Transverse colon (tissue), 4 donors: ENCODE data around the gene SHH.

ENCODE experiments used
- CTCF ChIP-seq, 5 experiments: fragments of 200-600 bp in 3 of 5; fragments of 450-650 bp in 2 of 5; sonication (generic) in 3 of 5; IDR thresholded peaks; 1 replicate in 2 of 5; 2 replicates in 3 of 5; pipeline ENCODE4 v1.5.1; 2016 to 2017; ENCODE audit warnings: antibody characterized with exemption in 5 of 5, inconsistent platforms in 3 of 5, mild to moderate bottlenecking in 2 of 5, moderate library complexity in 1 of 5
- POLR2AphosphoS5 ChIP-seq, 3 donors: sonication (generic); formaldehyde crosslinking; IDR thresholded peaks; one replicate each; pipeline ENCODE4 v1.6.1; 2016; ENCODE audit warnings: antibody characterized with exemption in 3 of 3

DNA sequence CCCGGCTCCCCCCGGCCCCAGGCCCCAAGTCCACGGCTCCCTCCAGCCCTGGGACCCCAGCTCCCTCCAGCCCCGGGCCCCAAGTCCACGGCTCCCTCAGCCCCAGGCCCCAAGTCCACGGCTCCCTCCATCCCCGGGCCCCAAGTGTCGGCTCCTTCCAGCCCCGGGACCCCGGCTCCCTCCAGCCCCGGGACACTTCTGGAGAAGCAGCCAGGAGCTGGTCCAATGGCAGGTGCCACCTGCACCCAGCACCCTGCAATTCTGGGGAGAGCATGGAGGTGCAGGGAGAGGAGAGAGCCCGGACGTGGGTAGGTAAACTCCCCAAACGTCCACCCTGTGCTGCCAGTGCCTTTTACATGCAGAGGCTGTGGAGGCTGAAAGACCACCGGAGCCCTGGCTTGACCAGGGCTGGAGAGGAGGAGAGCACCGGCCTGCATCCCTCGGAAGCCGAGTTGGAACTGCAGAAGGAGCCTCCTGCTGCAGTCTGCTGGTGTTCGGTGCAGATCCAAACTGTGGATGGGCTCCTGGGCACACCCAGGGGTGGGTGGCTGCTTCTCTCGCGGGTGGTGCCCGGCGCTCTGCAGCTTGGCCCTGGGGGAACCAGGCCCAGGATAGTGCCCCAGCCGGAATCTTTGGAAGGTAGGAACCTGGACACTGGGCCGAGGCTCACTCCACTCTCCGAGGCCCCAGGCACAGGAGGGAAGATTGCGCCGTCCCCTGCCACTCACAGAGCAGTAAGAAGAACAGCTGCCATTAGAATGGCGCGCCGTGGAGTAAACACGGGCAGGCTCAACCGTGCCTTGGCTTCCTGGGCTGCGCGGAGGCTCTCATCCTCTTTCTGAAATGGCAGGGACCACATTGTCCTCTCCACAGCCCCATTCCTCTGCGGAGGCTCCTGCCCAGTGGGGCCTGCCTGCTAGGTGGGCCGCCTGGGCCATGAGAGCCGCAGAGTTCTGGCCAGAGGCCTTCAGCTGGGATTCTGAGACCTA is 14.7 kb downstream of the SHH start:
- TF ChIP-seq POLR2AphosphoS5 (IDR thresholded peaks at IDR 0.05) (no peak), CTCF (IDR thresholded peaks at IDR 0.05) (no peak)
